Activated CD4-positive, alpha-beta T cell treated with anti-CD3 and anti-CD28 coated beads, Interleukin-2, amount 50 U/mL, for 4 hours (primary cell): Measurements from ENCODE around the gene EIF3K.

Experiments used
- DNase-seq, 2 experiments: peaks; one replicate each; pipeline ENCODE4 v3.0.0-alpha.2; 2020

EIF3K gene

DNA sequence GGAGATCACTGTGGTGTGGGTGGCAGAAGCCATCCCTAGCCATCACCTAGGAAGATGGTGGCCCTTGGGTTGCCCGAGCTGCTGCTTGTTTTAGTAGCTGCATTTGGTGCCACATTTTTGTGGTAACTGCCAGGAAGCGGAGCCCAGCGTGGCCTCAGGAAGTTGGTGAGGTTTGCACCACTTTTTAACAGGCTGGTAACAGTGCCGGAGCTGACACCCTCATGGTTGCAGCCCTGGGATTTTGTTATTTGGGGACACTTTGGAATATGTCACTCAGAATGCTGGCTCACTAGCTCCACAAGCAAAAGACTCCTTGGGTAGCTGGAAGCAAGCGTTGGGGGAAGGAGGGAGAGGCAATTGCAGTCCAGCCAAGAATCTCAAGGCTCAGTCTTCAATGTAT is 50.6 kb downstream of the EIF3K start:
- DNase-seq: no peak

DNA sequence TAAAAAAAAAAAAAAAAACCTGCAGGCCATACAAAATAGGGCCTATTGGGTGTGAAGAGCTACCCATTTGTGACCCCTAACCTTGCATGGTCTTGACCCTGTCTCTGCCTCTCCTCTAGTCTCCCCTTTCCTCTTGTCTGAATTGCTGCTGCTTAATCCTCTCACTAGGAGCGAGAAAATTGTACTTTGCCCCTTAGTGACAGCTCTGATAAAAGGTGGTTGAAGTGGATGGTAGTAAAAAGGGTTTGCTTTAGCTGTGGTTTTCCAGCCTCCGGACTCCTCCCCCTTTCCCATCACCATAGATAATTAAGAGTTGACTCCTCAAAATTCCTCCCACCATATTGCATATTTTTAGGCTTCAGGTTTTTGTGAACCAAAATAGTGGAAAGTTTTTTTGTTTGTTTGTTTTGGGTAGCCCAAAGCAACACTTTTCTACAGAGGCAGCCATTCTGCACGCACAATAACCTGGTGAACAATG is 52.0 kb downstream of the EIF3K start:
- no peak for DNase-seq

DNA sequence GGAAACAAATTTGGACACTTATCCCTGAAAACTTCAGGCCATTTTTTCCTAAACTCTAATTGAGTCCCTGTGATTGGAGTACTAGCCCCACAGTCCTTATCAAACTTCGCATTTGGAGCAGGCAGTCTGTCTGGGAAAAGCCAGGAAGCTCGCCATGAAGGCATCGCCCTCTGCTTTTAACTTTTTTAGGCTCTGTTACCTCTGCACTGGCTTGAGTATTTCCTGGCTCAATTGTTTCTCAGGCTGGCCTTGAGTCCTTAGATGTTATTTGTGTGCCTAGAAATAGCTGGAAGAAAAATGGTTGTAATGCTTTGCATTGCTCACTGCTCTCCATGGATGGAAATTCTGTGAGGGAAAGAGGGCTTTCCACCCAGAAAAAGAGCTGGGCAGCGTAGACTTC is 52.7 kb downstream of the EIF3K start:
- no peak for DNase-seq

DNA sequence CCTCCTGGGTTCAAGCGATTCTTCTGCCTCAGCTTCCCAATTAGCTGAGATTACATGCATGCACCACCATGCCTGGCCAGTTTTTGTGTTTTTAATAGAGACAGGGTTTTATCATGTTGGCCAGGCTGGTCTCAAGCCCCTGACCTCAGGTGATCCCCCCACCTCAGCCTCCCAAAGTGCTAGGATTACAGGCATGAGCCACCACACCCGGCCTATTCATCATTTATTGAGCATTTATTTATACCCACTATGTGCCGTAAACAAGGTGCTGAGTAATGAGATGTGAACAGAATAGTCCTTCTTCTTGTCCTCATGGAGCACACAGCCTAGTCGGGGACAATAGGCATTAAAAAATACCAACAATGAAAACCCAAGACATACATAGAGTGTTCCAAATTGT is 54.0 kb downstream of the EIF3K start:
- no peak for DNase-seq

DNA sequence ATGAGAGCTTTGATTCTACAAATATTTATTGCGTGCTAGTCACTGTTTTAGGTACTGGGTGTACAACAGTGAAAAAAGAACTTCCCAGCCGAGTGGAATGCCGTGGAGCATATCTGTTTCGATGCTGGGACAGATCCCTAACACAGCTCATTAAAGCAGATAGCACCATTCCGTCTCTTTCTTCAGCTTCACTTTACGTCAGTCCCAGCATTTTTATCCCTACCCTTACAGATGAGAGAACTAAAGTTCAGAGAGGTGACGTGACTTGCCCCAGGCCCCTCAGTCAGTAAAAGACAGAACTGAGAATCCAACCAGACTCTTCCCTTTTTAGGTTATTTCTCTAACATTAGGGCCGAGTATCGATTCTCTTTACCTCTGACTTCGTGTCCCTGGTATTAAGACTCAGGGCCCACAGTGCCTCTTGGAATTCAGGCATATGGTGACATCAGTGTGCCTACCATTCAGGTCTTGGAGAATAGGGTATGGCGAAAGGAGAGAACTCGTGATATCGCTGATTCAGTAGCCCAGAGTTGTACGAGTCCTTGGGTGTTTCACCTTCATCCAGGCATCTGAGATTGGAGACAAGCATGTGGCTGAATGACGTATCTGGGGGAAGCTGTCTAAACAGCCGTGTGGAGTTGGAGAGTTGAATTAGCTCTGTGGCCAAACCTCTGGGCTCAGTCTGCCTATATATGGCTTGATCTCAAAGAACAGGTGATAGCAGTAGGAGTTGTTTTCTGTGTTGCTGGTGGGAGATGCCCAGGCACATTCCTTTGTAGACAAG is 55.6 kb downstream of the EIF3K start:
- DNase-seq: no peak

DNA sequence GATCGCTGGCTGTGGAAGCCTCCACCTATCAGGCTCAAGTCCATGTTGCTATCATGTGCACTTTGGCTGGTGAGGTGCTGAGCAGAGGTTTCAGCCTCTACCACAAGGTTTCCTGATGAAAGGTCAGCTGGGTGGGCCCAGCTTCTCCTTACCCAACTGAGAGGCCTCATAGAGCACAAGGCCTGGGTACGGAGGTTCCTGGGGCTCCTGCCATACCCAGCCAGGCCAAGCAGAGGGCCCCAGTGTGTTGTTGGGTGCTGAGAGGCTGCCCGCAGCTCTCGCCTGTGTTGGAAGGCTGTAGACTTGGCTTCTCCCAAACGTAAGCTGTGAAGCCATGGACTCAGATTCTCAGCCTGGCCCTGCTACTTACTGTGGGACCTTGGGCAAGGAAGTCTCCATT is 56.6 kb downstream of the EIF3K start:
- DNase-seq: no peak

DNA sequence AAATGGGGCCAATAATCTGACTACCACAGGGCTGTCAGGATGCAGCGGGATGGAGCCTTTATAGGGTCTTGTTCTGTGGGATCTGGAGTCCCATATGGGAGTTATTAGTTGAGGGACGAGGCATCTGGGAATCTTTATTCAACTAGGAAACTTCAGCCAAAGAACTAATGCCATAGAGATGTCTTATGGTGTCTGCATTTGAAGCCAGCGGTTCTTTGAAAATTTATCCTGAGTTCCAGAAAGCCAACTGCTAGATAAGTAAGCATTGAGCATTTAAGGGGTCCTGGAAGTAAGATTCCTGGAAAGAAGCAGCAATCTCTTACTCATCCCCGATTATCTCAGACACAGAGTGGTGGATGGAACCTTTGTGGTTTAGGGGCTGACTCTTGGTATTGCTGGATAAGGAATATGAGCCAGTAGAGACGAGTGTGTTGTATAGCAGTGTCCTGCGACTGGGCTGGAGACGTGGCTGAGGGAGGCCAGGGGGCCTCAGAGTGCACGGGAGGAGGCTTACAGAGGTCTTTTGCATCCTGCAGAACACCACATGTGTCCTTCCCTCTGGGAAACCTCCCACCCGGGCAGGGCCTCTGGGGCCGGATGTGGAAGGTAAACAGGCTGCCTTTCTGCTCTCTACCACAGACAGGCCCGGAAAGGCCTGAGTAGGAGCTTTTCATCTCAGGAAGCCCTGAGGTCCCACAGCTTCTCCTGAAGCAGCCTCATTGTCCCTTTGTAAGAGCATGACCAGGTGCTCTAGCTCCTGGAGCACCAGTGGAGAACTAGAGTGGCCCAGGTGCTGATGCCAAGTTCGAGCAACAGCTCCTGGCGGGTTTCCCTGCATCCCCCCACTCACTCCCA is 57.3 kb downstream of the EIF3K start:
- no peak for DNase-seq

DNA sequence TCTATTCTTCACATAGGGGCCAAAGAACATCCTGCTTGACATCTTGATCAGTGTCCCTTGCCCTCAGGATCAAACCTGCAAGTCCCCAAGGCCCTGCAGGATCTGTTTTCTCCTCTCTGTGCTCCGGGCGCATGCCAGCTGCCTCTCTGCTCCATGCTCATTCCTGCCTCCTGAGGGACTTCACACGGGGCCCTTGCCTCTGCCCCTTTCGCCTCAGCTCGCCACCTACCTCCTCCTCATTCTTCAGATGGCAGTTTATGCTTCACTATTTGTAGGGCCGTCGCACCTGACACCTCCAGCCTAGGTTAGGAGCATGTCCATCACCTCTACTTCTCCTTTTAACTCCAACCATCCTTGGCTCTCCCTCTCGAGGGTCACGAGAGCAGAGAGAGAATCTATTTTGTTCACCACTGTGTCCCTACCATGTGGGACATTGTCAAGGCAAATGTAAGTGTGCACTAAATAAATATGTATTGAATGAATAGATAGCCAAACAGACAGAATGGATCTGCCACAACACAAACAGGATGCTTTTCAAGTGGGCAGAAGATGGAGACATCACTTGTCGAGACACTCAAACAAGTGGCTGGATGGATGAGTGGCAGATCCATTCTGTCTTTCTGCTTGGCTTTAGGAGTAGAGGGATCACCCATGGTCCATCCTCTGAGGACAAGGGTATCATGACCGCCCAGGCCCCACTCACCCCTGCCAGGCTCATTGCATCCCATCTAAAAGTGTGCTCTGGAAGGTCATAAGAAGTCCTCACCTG is 58.1 kb downstream of the EIF3K start:
- DNase-seq: no peak

DNA sequence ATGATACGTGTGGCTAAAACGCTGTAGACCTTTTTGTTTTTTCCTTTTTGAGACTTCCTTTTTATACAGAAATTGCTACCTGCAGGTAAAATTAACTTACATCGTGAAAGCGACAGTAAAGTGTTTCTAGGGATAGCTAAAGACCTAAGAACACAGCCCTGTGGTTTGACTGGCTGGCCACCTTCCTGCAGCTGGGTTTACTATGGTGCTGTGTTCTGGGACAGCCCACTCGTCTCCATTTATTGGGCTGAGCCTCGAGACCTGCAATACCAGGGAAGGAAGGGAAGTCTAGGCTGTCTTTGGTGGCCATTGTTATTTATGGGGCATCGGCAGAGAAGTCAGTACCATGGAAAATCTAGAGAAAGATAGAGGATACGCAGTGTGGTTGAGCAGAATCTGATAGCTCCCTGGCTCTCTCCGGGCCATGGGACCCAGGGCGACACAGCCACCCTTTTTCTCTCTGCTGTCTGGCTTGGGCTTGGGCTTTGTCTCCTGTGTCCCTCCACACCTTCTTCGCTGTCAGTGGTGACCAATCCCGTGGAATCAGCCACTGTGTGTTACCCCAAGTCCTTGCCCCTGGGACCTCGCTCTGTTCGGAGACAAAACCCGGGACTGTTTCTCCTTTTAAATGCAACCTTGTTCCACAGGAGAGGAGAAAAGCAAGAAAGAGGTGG is 59.4 kb downstream of the EIF3K start:
- DNase-seq: no peak

DNA sequence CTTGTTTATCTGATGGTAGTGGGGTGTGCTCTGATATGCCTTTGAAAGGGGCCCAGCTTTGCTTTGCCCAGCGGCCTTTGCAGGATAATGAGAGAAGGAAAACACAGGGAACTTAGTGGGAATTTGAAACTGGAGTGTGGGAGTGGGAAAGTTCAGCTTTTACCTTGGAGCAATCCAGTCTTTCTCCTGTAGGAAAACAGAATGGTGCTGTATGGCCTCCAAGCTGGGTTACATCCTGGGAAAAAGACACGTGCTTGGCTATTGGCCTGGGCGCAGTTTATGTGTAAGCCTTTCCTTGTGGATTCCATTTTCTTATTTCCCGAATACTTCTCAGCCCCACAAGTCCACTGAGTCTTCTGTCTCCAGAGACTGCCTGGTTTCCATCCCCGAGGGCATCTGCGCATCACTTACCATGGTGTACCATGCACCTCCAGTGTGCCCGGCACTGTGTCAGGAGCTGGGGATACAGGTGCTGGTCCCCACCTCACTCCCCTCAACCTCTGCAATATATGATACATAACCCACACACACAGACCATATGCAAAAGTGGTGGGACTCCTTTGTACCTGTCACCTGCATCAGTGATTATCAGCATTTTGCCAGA is 60.0 kb downstream of the EIF3K start:
- no peak for DNase-seq

DNA sequence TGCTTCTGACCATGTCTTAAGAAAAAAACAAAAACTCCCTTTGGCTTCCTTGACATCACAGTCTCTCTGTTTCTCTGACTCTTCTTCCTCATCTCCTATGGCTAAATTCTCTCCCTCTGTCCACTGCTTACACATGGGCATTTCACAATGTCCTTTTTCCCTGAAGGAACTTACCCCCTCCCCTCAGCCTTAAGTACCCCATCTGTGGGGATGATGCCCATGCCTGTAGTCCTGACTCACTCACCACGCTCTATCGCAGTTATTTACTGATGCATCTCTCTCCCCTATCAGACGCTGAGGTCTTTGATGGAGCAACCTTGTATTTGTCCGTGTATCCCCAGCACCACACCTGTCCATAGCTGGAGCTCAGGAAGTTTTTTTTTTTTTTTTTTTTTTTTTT is 60.9 kb downstream of the EIF3K start:
- DNase-seq: no peak

DNA sequence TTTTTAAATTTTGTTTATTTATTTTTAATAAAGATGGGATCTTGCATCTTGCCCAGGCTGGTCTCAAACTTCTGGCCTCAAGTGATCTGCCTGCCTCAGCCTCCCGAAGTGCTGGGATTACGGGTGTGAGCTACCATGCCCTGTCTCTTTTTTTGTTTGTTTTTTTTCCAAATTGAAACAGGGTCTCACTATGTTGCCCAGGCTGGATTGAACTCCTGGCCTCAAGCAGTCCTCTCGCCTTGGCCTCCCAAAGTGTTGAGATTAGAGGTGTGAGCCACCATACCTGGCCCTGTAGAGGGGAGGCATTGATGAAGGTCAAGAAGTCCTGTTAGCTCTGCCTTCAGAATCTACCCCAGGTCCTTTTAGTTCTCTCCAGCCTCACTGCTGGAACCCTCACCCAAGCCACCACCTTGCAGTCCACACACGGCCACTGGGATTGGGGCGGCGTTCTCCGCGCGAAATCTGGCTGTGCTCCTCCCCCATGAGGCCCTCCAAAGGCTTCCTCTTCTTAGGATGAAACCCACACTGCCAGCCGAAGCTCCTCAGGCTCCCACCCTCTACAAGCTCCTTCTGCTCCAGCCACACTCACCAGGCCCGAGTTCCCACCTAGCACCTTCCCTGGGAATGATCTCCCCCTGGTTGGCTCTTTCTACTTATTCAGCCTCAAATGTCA is 63.3 kb downstream of the EIF3K start:
- no peak for DNase-seq

DNA sequence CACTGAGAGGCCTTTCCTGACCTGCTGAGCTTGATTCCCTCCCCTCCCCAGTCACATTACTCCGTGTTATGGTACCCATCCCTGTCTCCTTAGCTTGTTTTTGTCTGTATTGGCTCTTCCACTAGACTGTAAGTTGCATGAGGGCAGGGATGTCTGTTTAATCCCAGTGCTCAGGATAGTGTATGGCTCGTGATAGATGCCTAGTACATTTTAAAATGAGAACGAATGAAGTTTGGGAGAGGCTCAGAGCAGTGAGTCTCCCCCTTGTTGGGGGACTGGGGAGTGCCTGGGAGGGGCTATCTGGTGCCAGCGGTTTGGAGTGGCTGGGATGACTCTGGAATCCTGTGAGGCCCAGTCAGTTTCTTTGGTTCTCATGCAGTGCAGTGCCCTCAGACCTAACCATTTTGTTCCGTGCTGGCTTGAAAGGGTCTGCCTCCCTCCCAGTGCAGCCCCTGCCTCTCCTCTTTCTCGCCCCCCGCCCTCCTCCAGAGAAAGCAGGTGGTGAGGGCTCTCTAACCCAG is 63.9 kb downstream of the EIF3K start:
- no peak for DNase-seq

DNA sequence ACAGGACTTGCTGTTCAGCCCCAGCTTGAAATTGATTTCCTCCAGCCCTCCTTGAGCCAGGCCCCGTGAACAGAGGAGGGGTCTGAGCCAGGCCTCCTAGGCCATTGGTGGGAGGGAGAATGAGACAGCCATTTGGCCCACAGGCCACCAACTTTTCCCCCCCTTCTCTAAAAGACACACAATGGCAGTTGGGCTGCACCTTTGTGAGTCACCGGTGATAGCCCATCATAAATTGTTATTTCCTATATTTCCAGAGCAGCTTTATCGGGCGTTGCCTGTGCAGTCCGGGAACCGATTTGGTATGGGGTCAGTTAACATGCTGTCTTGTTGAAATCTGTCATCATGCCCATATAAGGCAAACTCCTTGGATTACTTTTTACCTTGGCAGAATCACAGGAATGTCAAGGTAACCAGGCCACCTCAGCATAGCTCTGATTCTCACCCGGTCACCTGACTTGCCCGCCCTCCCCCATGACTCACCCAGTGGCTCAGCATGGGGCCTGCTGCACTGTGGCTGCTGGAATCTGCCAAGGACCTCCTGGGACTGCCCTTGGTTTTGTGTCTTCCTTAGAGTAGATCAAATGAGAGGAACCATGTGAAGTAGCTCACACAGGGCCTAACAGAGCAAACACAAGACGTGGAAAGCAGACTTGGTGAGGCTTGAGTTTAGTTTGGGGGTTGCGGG is 64.5 kb downstream of the EIF3K start:
- DNase-seq: peak; percentile 46 to 47

DNA sequence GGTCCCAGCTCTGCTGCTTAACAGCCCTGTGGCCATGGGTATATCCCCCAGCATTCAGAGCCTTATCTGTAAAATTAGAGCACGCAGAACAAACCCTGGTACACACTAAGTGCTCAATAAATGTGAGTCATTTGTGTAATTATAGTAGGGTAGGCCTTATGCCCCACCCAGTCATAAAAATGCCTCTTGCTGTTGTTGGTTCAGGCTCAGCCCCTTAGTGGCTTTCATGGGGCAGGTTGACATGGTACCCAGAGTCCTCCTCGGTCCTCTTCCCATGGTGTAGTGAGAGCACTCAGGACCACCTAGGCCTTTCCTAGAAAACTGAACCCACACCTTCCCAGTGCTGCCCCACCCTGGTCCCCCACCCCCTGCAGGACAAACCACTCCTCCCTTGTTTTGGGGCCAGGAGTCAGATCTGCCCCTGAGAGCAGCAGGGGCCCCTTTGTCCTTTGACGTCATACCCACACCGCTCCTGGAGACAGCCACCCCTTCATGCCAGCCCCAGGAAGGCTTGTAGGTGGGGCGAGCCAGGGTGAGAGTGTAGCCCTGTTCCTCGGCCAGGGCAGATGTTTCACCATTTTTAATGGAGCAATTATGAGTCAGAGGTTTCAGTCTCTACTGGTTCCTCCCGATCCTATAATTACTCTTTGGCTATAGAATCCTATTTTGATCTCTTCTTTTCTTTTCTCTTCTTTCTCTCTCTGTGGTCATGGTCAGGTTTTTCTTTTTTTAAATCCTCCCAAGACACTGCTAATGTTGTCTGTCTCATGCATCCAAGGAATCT is 65.3 kb downstream of the EIF3K start:
- DNase-seq: no peak

DNA sequence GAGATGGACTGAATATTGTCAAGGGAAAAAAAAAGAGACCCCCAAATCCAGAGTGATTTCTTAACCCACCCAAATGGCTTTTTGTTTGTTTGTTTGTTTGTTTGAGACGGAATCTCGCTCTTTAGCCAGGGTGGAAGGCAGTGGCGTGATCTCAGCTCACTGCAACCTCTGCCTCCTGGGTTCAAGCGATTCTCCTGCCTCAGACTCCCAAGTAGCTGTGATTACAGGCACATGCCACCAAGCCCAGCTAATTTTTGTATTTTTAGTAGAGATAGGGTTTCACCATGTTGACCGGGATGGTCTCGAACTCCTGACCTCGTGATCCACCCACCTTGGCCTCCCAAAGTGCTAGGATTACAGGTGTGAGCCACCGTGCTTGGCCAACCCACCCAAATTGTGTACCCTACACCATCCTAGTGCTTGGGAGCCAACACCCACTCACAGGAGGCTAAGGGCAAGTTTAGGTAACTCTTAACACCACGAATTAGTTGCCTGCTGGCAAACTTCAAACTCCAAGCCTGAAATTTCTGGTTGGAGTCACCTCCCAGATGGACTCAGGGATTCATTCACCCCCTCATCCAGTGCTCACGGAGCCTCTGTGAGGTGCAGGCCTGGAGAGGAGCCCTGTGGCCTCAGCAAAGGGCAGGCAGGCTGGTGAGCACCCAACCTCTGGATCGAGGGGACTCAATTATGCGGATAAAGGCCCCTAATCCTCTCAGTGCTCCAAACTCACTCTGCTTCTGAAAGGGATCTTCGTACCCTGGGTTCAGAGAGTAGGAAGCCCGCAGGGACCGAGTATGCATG is 66.1 kb downstream of the EIF3K start:
- DNase-seq: no peak

DNA sequence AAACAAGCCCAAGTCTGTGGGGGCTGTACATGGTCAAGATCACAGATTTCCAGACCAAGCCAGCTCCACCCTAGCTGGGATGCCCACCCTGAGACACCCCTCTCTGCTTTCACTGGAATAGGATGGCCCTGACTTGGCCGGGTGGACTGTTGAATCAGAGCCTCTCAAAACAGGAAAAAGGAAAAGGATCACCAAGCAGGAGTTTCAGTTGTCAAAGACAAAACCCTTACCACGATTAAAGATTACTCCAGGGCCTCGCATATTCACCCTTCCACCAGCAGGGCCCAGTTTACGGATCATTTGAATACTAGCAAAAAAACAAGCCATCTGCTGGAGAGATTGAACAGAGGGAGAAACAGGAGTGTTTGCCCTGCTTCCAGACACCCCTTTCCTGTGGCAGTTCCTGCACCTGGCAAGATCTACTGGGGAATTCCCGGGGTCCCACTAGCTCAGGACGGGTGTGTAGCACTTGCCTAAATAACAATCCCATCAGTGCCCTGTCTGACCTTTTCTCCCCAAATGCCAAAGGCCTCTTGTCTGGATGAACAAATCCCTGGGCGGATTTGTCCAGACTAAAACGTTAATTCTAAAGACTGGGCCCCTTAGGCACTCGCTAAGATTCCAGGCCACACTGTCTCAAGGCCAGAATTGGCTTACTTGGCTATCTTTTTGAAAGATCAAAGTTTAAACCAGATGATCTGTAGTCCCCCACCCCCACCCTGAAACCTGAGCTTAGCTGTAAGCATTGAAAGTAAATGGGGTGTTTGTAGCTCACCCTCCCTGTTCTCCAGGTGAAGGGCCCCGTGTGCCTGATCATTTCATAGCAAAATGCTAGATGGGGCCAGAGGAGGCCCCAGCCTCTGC is 66.9 kb downstream of the EIF3K start:
- DNase-seq: no peak

DNA sequence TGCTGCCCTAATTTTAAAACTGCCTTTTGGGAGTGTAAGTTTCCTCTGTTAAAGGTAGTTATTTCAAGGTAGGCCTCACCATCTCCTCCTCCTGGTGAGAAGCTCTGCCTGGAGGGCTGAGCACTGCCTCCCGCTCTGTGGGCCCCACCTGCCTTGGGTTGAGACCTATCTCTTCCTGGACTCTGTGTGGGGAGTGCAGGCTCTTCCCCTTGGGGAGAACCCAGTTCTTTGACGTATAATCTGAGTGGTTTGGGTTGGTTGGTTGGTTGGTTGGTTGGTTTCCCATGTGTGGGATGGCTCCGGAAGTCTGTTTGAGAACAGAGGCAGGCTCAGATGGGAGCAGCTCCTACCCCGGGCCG is 67.5 kb downstream of the EIF3K start:
- DNase-seq: no peak
